Astrocyte of the spinal cord (primary cell): ENCODE data around the gene TMEM132E.
A peak's percentile ranks its signal among the peaks of the same experiment; 100 is the strongest.
"Not testable (repeated sequence)": the region's sequence is repeated elsewhere in the genome, so short reads cannot be mapped to it uniquely, and the experiment has no call there.

Source experiments
- DNase-seq: peaks from one replicate; pipeline ENCODE4 v3.0.0; 2011; ENCODE audit warnings: low read depth, low spot score
- H3K4me3 ChIP-seq: 2 replicates; pipeline ENCODE4 v1.5.1; 2011; ENCODE audit warnings: low read depth, mild to moderate bottlenecking, low read length, moderate library complexity
- in situ Hi-C: cut with HindIII; loops from 2 replicates; pipeline ENCODE4 v1.10.0; 2017; ENCODE audit warnings: low sequenced_read_pairs
- TF ChIP-seq, protein P1 (sequence below): IDR thresholded peaks from 2 replicates; pipeline ENCODE4 v1.5.1; 2012; ENCODE audit warnings: low read depth, mild to moderate bottlenecking, low read length, inconsistent platforms

Gene TMEM132E, protein sequence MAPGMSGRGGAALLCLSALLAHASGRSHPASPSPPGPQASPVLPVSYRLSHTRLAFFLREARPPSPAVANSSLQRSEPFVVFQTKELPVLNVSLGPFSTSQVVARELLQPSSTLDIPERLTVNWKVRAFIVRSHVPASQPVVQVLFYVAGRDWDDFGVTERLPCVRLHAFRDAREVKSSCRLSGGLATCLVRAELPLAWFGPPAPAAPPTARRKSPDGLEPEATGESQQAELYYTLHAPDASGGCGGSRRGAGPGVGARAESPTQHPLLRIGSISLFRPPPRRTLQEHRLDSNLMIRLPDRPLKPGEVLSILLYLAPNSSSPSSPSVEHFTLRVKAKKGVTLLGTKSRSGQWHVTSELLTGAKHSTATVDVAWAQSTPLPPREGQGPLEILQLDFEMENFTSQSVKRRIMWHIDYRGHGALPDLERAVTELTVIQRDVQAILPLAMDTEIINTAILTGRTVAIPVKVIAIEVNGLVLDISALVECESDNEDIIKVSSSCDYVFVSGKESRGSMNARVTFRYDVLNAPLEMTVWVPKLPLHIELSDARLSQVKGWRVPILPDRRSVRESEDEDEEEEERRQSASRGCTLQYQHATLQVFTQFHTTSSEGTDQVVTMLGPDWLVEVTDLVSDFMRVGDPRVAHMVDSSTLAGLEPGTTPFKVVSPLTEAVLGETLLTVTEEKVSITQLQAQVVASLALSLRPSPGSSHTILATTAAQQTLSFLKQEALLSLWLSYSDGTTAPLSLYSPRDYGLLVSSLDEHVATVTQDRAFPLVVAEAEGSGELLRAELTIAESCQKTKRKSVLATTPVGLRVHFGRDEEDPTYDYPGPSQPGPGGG (N-terminal part only)

DNA sequence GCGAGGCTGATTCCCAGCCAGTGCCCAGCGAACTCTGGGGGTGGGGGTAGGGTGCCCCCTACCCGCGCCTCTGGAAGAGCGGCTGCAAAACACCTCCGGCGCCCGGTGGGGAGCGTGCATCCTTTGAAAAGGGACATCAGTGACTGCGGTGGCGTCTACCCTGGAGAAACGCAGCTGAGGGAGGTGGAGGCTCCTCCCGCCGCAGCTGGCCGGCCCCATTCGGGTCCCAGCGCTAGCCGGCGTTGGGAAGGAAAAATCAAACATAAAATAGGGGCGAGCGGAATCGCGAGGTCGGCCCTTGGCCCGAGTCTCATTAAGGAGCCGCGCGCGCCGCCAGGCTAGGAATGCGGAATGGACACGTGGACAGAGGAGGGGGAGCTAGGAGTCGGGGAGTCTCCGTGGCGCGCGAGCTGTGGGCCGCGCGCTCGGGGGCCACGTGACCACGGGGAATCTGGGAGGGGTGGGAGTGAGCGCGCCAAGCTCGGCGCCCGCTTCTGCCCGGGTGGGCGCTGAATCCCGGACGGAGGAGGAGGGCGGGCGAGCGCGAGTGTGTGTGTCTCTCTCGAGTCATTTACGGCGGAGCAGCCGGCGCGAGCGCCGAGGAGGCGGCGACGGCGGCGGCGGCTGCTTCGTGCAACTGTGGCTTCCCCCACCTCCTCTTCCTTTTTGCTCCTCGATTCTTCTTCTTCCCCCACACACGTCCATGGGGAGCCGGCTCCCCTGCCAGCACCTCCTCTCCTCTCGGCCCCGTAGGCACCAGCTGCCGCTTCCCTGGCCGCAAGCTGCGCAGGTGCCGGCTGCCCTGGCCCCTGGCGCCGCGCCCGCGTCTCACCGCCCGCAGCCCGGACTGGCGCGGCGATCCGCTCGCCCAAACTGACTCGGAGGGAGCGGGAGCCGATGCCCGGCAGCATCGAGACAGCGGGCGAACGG is at the start of gene TMEM132E:
Gene TMEM132E, plus strand, starts transcription at position 566 of the 930 bp plus-strand sequence. CDS start 1,495 bp downstream, outside the sequence.
- peak within 1 kb of the TSS; percentile 18 for H3K4me3 ChIP-seq
- in situ Hi-C loops = no loop called here
- DNase-seq = no peak
- TF ChIP-seq, protein P1, sequence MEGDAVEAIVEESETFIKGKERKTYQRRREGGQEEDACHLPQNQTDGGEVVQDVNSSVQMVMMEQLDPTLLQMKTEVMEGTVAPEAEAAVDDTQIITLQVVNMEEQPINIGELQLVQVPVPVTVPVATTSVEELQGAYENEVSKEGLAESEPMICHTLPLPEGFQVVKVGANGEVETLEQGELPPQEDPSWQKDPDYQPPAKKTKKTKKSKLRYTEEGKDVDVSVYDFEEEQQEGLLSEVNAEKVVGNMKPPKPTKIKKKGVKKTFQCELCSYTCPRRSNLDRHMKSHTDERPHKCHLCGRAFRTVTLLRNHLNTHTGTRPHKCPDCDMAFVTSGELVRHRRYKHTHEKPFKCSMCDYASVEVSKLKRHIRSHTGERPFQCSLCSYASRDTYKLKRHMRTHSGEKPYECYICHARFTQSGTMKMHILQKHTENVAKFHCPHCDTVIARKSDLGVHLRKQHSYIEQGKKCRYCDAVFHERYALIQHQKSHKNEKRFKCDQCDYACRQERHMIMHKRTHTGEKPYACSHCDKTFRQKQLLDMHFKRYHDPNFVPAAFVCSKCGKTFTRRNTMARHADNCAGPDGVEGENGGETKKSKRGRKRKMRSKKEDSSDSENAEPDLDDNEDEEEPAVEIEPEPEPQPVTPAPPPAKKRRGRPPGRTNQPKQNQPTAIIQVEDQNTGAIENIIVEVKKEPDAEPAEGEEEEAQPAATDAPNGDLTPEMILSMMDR = no peak

DNA sequence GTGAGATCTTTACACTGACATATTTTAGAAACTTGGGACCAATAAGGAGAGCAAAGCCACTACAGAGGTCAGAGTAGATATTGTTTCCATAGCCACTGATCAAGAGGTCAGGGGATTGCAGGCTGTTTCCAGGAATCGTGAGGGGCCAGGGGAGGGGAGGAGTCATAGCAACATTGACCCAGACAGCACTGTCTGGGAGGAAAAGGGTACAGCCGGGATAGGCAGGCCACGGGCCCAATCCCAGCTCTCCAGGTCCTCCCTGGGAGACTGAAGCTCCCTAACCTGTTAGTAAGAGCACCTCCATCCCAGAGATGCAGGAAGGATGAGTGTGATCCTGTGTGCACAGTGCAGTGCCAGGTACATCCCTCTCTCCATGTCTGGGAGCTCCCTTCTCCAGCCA is 48.5 kb upstream of the TMEM132E start:
- DNase-seq = no peak
- no peak overlapping the region for H3K4me3 ChIP-seq
- in situ Hi-C loops = no loop called here
- TF ChIP-seq, protein P1 = no peak

DNA sequence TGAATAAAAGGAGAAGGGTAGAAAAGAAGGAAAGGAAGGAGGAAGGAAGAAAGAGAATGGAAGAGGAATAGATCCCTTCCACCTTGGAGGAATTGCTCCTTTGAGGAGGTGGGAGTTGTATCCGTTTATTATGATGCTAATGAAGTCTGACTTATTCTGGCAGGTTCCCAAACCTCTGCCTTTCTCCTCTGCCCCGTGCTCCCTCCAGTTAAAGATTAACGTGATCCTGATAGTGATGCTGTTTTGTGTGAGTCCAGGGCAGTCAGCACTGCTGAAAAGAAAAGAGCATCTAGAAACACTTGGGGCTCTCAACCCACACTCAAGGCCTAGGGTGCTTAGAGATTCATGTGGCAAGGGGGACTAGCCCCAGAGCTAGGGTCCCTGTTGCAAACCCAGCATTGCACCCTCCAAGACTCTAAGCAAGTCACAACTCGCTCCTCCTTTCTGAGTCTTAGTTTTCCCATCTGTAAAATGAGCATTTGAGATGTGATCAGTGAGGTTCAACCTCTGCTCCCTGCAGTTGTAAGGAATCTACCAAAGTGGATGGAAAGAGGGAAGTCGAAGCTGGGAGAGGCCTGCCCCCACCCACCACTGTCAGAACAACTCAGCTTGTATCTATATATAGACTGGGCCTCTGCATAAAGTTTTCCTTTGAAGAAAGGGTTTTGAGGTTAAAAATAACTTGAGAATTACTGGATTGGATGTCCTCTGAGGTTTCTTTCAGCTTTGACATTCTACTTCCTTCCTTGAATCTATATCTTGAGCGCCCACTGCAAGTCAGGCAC is 46.9 kb upstream of the TMEM132E start:
- in situ Hi-C loops = no loop called here
- no peak for DNase-seq

DNA sequence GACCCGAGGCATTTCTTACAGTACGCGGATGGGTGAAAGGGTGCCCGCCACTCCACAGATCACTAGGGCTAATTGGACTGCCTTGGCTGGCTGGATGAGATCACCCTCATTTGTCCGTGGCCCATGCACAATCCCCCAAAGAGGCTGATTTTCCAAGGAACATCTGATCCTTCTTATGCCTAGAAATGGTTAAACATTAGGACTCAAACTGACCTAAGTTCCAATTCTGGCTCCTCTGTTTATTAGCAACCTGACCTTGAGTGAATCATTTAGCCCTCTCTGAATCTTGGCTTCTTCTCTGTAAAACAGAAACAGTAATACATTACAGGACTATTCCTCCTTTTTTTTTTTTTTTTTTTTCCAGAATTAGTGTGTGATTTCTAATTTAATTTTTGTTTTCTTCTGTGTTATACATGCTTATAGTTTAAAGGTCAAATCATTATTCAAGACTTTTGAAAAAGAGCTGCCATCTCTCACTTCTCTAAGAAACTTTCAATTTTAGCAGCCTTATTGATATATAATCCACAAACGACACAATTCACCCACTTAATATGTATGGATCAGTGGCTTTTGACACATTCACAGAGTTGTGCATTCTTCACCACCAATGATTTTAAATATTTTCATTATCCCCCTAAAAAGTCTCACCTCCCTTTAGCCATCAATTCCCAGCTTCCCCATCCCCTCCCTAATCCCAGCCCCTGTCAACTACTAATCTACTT is 45.4 kb upstream of the TMEM132E start:
- H3K4me3 ChIP-seq = no peak overlapping the region
- DNase-seq = no peak
- in situ Hi-C loops = no loop called here
- TF ChIP-seq, protein P1 = no peak

More for the DNA sequence above, 46.9 kb upstream of the TMEM132E start:
- TF ChIP-seq, protein P1 = no peak
- H3K4me3 ChIP-seq = no peak overlapping the region

DNA sequence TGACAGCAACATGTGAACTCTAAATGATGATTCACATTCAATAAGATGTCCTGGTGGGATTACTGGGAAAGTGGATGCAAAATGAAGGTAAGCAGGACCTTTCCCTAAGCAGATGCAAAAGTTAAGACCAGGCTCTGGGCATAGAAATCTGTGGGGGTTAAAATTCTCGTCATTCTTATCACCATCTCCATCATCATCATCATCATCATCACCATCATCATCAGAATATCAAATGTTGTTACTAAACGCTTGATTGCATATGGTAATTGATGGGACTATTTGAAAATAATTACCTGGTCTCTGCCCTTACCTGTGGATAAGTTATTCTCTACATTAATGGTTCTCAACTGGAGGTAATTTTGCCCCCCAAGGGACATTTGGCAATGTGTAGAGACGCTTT is 41.9 kb upstream of the TMEM132E start:
- in situ Hi-C loops = no loop called here
- TF ChIP-seq, protein P1 = no peak
- no peak overlapping the region for H3K4me3 ChIP-seq
- no peak for DNase-seq

DNA sequence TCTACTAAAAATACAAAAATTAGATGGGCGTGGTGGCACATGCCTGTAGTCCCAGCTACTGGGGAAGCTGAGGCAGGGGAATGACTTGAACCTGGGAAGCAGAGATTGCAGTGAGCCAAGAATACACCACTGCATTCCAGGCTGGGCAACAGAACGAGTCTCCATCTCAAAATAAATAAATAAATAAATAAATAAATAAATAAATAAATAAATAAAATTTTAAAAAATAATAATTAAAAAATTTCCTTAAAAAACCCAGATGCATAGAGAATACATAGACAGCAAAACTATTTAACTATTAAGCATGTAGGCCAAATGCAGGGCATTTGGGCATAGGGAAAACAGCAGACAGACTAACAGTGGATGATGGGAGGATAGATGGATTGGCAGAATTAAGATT is 40.8 kb upstream of the TMEM132E start:
- H3K4me3 ChIP-seq, DNase-seq, in situ Hi-C loops: not testable (repeated sequence)
